Stimulated activated naive CD8-positive, alpha-beta T cell treated with anti-CD3 and anti-CD28 coated beads, Interleukin-15, amount 100 ng/mL, for 72 hours (primary cell): ENCODE measurements around the gene ERAL1.
A peak's percentile ranks its signal among the peaks of the same experiment; 100 is the strongest.
"Not testable (repeated sequence)": the region's sequence is repeated elsewhere in the genome, so short reads cannot be mapped to it uniquely, and the experiment has no call there.

Experiments used
- ATAC-seq: fragments of 150-1000 bp; cut with Tn5 transposase; 2 replicates; pipeline ENCODE4 v1.10.0; 2021; ENCODE audit warnings: mild to moderate bottlenecking, moderate library complexity
- DNase-seq, 2 donors: peaks; one replicate each; pipeline ENCODE4 v3.0.0; 2021 to 2022
- H3K27ac Mint-ChIP-seq, 2 donors: one replicate each; pipeline ENCODE4 v1.8.0; 2022; ENCODE audit warnings: mild to moderate bottlenecking in 2 of 2, mixed read lengths in 2 of 2, moderate library complexity in 2 of 2
- H3K27me3 Mint-ChIP-seq: one replicate; pipeline ENCODE4 v1.8.0; 2022; ENCODE audit warnings: mixed read lengths
- H3K4me1 Mint-ChIP-seq: one replicate; pipeline ENCODE4 v1.8.0; 2022; ENCODE audit warnings: mild to moderate bottlenecking, mixed read lengths
- H3K4me3 Mint-ChIP-seq, 2 donors: one replicate each; pipeline ENCODE4 v1.8.0; 2022; ENCODE audit warnings: mild to moderate bottlenecking in 2 of 2, mixed read lengths in 2 of 2, moderate library complexity in 1 of 2
- H3K9me3 Mint-ChIP-seq, 2 donors: one replicate each; pipeline ENCODE4 v1.8.0; 2022; ENCODE audit warnings: mixed read lengths in 2 of 2

The ERAL1 gene

DNA sequence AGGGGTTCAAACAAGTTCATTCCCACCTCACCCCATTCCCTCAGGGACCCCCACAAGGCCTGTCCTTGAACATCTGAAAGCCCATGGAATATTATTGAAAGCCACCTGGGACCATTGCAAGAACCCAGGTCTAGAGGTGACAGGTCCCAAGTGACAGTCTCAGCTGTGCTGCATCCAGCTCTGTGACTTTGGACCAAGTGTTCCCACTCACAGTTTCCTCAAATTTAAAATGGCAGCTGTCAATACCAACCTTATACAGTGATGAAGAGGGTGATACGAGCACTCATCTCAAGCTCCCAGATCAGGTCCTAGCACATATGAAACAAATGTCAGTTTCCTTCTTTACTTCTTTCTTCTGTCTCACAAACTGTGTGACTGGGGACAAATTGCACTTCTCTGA, 9.1 kb downstream of the ERAL1 start:
- Mint-ChIP-seq H3K27ac (no peak overlapping the region), H3K4me1 (peaks cover 2% of the 10 kb centered on the region), H3K4me3 (no peak overlapping the region), H3K9me3 (no peaks in the 10 kb centered on the region), H3K27me3 (no peaks in the 10 kb centered on the region)
- no peak for DNase-seq
- ATAC-seq, result no peak

DNA sequence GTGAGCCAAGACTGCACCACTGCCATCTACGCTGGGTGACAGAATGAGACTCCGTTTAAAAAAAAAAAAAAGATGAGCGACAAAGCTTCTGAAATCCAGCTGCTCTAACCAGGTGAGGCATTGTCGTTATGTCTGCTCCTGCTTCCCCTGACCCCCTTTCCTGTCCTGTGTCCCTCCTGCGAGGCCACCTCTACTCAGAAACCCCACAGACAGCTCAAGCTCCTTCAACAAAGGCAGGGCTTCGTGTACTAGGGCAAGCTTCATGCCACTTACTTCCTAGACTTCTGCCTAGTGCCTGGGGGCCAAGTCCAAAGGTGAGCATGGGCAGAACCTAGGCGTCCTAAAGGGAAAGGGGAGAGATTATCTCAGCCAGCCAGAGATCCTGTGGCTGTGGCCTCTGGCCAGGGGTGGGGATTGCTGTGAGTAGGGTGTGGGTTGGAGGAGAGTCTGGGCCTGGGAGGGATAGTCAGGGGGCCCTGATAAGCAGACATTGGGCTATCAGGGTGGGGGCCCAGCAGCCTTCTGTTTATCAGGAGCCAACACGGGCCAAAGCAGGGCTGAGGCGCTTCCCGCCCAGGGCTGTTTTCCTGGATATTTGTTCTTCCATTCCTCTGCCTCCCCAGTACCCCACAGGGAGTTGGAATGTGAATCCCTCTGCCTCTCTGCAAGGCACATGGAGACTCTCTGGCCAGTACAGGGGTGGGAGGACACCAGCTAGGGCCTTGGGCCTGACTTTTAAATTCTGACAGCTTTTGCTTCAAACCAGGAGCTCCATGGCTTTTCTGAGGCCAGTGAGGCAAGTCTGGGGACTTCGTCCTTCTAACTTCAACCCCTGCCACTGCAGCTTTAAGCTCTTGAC, 10.4 kb downstream of the ERAL1 start:
- ATAC-seq, result no peak
- H3K27ac Mint-ChIP-seq, result no peak overlapping the region
- no peaks in the 10 kb centered on the region for H3K4me1 Mint-ChIP-seq

DNA sequence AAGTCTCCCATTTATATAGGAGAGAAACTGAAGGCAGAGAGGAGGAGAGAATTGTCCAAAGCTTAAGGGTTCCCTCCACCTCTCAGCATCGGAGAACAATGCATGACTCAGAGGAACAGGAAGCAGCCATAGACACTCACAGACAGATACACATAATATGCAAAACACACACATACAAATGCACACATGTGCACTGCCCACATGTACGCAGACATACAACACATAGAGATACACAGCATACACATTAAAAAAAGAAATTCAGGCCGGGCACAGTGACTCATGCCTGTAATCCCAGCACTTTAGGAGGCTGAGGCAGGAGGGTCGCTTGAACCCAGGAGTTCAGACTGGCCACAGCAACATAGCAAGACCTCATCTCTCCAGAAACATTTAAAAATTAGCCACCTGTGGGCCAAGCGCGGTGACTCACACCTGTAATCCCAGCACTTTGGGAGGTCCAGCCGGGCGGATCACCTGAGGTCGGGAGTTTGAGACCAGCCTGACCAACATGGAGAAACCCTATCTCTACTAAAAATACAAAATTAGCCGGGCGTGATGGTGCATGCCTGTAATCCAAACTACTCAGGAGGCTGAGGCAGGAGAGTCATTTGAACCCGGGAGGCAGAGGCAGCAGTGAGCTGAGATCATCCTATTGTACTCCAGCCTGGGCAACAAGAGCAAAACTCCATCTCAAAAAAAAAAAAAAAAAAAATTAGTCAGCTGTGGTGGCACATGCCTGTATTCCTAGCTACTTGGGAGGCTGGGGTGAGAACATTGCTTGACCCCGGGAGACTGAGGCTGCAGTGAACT, 11.3 kb downstream of the ERAL1 start:
- DNase-seq (no peak), ATAC-seq (no peak)
- H3K4me3 Mint-ChIP-seq, result no peak overlapping the region
- H3K27me3 Mint-ChIP-seq, result no peaks in the 10 kb centered on the region
- no peaks in the 10 kb centered on the region for H3K9me3 Mint-ChIP-seq
- H3K27ac Mint-ChIP-seq, result no peak overlapping the region
- H3K4me1 Mint-ChIP-seq, result peaks cover 6% of the 10 kb centered on the region

More for the DNA sequence above, 10.4 kb downstream of the ERAL1 start:
- no peak for DNase-seq
- Mint-ChIP-seq H3K27me3 (no peaks in the 10 kb centered on the region), H3K4me3 (no peak overlapping the region), H3K9me3 (no peaks in the 10 kb centered on the region)

DNA sequence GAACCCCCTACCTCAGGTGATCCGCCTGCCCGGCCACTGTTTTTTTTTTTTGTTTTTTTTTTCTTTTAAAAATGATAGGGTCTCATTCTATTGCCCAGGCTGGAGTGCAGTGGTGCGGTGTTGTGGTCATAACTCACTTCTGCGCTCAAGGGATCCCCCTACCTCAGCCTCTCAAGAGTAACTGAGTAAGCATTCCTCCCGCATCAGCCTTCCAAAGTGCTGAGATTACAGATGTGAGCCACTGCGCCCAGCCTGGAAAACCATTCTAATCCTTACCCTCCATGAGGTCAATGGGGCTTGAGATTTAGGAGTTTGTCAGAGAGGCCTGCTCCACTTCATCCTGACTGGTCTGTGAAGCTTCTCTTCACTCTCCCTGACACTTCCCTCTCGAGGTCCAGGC, 12.5 kb downstream of the ERAL1 start:
- Mint-ChIP-seq H3K4me3 (no peak overlapping the region), H3K9me3 (no peaks in the 10 kb centered on the region), H3K4me1 (peaks cover 17% of the 10 kb centered on the region), H3K27ac (no peak overlapping the region), H3K27me3 (no peaks in the 10 kb centered on the region)
- no peak for DNase-seq
- ATAC-seq, result no peak

DNA sequence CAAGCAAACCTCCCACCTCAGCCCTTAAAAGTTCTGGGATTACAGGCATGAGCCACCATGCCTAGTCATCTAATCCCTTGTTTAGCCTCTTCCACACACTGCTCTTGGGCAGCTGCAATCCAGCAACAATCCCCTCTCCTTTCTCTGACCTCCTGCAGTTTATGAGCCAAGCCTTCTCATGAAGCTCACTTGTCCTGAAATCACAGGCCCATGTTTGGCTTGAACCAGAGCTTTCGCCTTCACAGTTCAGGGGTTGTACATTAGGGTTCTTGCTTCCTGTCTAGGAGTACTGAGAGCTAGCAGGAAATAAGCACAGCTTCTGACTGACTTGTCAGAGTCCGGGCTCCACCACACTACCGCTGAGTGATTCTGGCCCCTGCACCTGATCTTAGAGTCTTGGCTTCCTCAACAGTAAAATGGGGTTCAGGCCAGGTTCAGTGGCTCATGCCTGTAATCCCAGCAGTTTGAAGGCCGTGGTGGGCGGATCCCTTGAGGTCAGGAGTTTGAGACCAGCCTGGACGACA, 16.3 kb downstream of the ERAL1 start:
- H3K27ac Mint-ChIP-seq, result peak overlapping the region; percentile 85 to 97
- no peaks in the 10 kb centered on the region for H3K9me3 Mint-ChIP-seq
- H3K27me3 Mint-ChIP-seq, result no peaks in the 10 kb centered on the region
- H3K4me1 Mint-ChIP-seq, result peaks cover 38% of the 10 kb centered on the region
- ATAC-seq (peak; percentile 96), DNase-seq (peak; percentile 50 to 66)
- H3K4me3 Mint-ChIP-seq, result peak overlapping the region in 1 of 2 donors; percentile 52

DNA sequence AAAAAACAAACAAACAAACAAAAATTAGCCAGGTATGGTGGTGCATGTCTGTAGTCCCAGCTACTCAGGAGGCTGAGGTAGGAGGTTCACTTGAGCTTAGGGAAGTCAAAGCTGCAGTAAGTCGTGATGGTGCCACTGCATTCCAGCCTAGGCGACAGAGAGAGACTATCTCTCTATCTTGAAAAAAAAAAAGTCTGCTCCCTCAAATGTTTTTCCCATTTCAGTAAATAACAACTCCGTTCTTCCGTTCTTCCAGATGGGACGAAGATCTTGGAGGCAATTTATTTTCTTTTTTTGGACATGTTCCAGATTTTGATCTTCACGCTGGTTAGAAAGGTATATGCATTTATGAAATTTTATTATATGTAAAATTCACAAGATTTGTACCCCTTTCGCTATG, 19.0 kb downstream of the ERAL1 start:
- DNase-seq (no peak), ATAC-seq (no peak)
- peaks cover 65% of the 10 kb centered on the region for H3K4me1 Mint-ChIP-seq
- H3K4me3 Mint-ChIP-seq, result no peak overlapping the region
- no peaks in the 10 kb centered on the region for H3K27me3 Mint-ChIP-seq
- no peaks in the 10 kb centered on the region for H3K9me3 Mint-ChIP-seq
- H3K27ac Mint-ChIP-seq, result no peak overlapping the region

DNA sequence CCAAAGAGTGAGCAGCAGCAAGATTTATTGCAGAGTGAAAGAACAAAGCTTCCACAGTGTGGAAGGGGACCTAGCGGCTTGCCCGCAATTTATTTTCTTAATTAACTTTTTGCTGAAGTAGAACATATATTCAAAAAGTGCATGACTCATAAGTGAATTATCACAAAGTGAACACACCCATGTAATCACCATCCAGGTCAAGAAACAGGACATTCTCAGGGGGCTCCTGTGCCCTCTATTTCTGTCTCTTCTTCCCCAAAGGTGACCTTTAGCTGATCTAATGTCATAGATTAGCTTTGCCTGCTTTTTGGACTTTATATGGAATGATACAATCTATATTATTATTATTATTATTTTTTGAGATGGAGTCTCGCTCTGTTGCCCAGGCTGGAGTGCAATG, 19.9 kb downstream of the ERAL1 start:
- ATAC-seq (no peak), DNase-seq (no peak)
- Mint-ChIP-seq H3K27ac (no peak overlapping the region), H3K4me3 (no peak overlapping the region), H3K9me3 (no peaks in the 10 kb centered on the region), H3K4me1 (peaks cover 70% of the 10 kb centered on the region), H3K27me3 (no peaks in the 10 kb centered on the region)

DNA sequence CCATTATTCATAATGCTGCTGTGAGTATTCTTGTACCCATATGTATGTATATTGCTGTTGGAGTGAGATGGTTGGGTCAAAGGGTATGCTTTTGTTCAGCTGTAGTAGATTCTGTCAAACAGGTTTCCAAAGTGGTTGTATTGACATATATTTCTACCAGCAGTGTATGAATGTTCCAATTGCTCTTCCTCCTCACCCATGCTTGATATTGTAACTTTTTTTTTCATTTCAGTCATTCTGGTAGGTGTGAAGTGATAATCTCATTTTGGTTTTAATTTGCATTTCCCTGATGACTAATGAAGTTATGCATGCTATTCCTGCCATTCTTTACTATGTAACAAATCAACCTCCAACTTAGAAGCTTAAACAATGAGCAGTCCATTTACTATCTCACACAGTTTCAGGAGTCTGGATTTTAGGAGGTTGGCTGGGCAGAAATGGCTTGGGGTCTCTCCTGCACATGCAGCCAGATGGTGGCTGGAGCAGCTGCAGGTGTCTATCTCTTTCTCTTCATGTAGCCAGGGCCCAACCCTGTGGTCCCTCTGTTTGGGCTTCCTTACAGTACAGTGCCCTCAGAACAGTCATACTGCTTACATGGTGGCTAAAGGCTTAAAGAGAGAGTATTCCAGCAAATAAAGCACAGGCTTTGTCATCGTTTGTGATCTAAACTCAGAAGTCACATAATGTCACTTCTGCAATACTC, 21.2 kb downstream of the ERAL1 start:
- Mint-ChIP-seq H3K4me1 (peaks cover 66% of the 10 kb centered on the region), H3K27ac (peak overlapping the region in 1 of 2 donors; percentile 47), H3K27me3 (no peaks in the 10 kb centered on the region), H3K4me3 (peak overlapping the region; percentile 17 to 19), H3K9me3 (no peaks in the 10 kb centered on the region)
- DNase-seq (peak in 1 of 2 donors; percentile 47), ATAC-seq (peak; percentile 83)

DNA sequence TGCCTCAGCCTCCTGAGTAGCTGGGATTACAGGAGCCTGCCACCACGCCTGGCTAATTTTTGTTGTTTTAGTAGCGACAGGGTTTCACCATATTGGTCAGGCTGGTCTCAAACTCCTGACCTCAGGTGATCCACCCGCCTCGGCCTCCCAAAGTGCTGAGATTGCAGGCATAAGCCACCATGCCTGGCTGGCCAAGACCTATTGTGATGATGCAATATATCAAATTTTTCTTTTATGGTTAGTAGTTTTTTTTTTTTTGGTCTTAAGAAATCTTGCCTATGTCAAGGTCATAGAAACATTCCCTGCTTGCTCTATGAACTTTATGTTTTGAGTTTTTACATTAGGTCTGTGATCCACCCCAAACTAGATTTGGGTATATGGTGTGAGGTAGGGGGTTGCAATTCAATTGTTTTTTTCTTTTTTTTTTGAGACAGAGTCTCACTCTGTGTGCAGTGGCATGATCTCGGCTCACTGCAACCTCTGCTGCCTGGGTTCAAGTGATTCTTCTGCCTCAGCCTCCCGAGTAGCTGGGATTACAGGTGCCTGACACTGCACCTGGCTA, 22.4 kb downstream of the ERAL1 start:
- not testable (repeated sequence) for H3K9me3 Mint-ChIP-seq, H3K27ac Mint-ChIP-seq, H3K4me3 Mint-ChIP-seq, ATAC-seq, H3K27me3 Mint-ChIP-seq, DNase-seq
- peaks cover 54% of the 10 kb centered on the region for H3K4me1 Mint-ChIP-seq

DNA sequence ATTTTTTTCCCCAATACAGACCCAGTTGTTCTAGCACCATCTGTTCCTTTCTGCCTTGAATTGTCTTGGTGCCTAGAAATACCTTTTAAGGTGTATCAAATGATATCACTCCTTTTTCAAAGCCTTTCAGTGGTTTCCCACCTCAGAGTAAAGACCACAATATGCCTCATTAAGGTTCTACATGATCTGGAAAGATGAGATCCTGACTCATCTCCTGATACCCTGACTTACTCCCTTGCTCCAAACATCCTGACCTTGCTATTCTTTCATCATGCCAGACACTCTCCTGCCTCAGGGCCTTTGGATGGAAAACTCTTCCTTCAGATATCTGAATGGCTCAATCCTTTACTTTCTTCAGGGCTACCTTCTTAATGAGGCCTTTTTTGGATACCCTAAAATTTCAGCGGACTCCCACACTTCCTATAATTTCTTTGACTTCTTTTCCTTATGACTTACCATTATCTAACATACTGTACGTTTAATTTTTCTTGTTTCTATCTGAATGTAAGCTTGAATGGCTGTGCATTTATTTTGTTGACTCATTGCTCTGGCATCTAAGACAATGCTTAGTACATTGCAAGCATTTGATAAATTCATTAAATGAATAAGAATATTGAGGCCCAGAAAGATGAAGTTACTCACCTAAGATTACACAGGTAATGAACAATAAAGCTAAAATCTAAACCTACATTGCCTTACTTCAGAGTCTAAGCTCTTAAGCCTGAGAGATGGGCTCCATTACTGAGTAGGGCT, 23.5 kb downstream of the ERAL1 start:
- no peaks in the 10 kb centered on the region for H3K27me3 Mint-ChIP-seq
- peaks cover 43% of the 10 kb centered on the region for H3K4me1 Mint-ChIP-seq
- DNase-seq (no peak), ATAC-seq (peak; percentile 62)
- peak overlapping the region; percentile 2 to 65 for H3K4me3 Mint-ChIP-seq
- no peaks in the 10 kb centered on the region for H3K9me3 Mint-ChIP-seq
- peak overlapping the region in 1 of 2 donors; percentile 67 for H3K27ac Mint-ChIP-seq

DNA sequence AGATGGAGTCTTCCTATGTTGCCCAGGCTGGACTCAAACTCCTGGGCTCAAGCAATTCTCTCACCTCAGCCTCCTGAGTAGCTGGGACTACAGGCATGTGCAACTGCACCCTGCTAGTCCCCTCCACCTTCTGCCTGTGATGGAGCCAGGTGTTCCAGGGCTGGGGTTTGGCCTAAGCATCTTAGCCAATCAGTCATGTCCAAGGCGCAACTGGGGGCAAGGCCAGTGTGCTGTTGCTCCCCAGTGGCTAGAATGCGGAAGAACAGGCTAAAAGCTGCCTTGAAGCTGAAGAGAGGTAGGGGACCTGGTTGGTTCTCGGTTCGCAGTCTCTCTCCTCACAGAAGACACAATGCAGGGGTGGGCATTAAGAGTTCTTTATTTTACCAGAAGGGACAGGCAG, 24.2 kb downstream of the ERAL1 start:
- peak in 1 of 2 donors; percentile 35 for DNase-seq
- H3K27me3 Mint-ChIP-seq, result no peaks in the 10 kb centered on the region
- no peak overlapping the region for H3K4me3 Mint-ChIP-seq
- no peaks in the 10 kb centered on the region for H3K9me3 Mint-ChIP-seq
- H3K27ac Mint-ChIP-seq, result no peak overlapping the region
- H3K4me1 Mint-ChIP-seq, result peaks cover 42% of the 10 kb centered on the region
- peak; percentile 56 for ATAC-seq

DNA sequence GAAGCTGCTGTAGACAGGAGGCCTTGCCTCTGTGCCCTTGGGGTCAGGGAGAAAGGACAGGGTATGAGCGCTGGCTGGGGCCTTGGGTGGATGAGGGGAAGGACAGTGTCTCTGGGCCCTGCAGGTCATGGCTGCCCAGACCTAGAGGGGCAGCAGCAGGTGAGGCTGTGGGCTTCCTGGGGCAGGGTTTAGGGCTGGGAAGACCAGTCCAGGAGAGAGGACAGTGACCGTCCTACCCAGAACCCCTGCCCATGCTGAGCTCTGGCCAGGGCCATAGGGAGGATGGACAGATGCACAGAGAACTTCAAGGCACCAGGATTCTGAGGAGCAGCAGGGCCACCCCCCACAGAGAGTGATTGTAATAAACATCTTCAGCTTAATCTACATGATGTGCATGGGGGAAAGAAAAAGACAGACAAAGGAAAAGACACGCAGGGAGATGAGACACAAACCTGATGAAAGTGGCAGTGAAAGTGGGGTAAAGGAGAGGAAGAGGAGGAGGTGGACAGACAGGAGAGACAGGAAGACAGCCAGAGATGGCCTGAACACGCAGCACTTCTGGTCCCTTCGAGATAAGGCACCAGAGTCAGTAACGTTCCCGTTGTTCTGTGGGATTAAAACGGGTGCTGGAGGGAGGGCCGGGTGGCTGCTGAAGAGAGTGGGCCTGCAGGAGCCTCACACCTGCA, 25.2 kb downstream of the ERAL1 start:
- Mint-ChIP-seq H3K27me3 (no peaks in the 10 kb centered on the region), H3K4me3 (no peak overlapping the region), H3K27ac (peak overlapping the region in 1 of 2 donors; percentile 28), H3K4me1 (peaks cover 45% of the 10 kb centered on the region), H3K9me3 (no peaks in the 10 kb centered on the region)
- DNase-seq (no peak), ATAC-seq (no peak)

DNA sequence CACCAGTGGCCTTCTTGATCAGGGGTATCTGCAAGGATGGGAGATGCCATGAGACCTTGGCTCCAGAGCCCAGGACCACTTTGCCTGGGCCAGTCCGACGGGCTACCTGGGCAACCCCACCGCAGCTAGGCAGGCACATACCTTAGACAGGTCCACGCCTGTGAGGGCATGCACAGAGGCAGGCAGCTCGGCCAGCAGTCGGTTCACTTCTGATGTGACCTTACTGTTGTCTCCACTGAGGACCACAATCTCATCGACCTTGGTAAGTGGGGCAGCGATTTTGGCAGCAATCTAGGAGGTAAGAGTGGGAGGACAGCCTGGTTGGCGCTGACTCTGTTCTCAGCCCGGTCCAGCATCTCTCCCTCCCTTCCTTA, 25.7 kb downstream of the ERAL1 start:
- peaks cover 46% of the 10 kb centered on the region for H3K4me1 Mint-ChIP-seq
- ATAC-seq (no peak), DNase-seq (no peak)
- H3K27ac Mint-ChIP-seq, result no peak overlapping the region
- no peaks in the 10 kb centered on the region for H3K27me3 Mint-ChIP-seq
- no peaks in the 10 kb centered on the region for H3K9me3 Mint-ChIP-seq
- H3K4me3 Mint-ChIP-seq, result no peak overlapping the region

DNA sequence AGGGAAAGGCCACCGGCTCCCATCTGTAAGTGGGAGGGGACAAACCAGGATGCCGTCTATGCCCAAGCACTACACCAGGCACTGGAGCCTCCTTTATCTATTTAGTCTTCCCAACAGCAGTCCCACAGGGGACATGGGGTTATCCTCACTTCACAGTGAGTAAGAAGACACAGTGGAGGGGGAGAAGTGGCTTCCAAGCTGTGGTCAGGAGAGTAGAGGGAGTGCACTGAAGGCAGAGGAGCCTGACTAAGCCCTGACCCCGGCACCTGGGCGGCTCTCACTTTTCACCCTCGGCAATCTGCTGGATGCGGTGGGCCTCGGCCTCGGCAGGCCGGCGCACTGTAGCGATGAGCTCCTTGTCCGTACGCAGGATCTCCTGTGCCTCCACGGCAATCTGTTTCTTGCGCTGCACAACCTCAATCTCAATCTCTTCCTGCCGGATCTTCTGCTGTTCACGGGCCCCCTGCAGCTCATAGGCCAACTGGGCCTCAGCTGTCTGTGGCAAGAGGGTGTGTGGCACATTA, 26.8 kb downstream of the ERAL1 start:
- peaks cover 43% of the 10 kb centered on the region for H3K4me1 Mint-ChIP-seq
- H3K27ac Mint-ChIP-seq, result no peak overlapping the region
- no peaks in the 10 kb centered on the region for H3K9me3 Mint-ChIP-seq
- no peak overlapping the region for H3K4me3 Mint-ChIP-seq
- ATAC-seq, result no peak
- no peaks in the 10 kb centered on the region for H3K27me3 Mint-ChIP-seq
- no peak for DNase-seq
